ENCODE results near the gene KISS1R.

- no peak for TF ChIP-seq FOS (IDR thresholded peaks at IDR 0.05; ENCODE audit: low read depth, low read length)
- TF ChIP-seq CTCF (conservative IDR thresholded peaks at IDR 0.05; ENCODE audit: low read depth, low read length), result no peak
- no peak for TF ChIP-seq POLR2A (IDR thresholded peaks at IDR 0.05; ENCODE audit: low read depth, low read length)
Measured at GRCh38 chr19:960601-960938, 43.4 kb downstream of the KISS1R start.

All from IMR-90 (cell line).